Measurements from ENCODE around the gene SHOC2. TPM values are rescaled to one million over a fixed set of nuclear protein-coding genes. Genes with fewer than 3 reads are reported as not detected.

The SHOC2 gene
- total RNA-seq, 1 experiment from 2014 or later, result 59.8 TPM

- peaks cover 6% of the 10 kb centered on the region for H3K4me1 Mint-ChIP-seq (ENCODE audit: insufficient read depth, unreplicated experiment)
- H3K27me3 Mint-ChIP-seq (ENCODE audit: insufficient read depth, unreplicated experiment), result no peaks in the 10 kb centered on the region
- H3K36me3 Mint-ChIP-seq (ENCODE audit: insufficient read depth, unreplicated experiment), result peaks cover 5% of the 10 kb centered on the region
- no peak overlapping the region for H3K27ac Mint-ChIP-seq (ENCODE audit: low read depth, unreplicated experiment)
- intact Hi-C loops (cut with micrococcal nuclease), result no loop called here
- DNase-seq (ENCODE audit: unreplicated experiment), result no peak
- no peaks in the 10 kb centered on the region for H3K9me3 Mint-ChIP-seq (ENCODE audit: unreplicated experiment)
- BruUV-seq (replicated peaks), result no TSS peak
- POLR2A ChIA-PET, result interaction anchor here (0.9 to 3.0 kb wide), 5 partner anchors 9 to 621 kb away, joined by 3 to 29 read pairs (median 3); partner anchors contain the start of genes BBIP1 and SHOC2
- CTCF ChIA-PET, result no interaction called here
- H3K4me3 Mint-ChIP-seq (ENCODE audit: unreplicated experiment), result no peak overlapping the region
- TF ChIP-seq CTCF (IDR thresholded peaks at IDR 0.05; ENCODE audit: unreplicated experiment), result no peak
Measured at GRCh38 chr10:110927461-110927860, 8.1 kb downstream of the SHOC2 start.

GRCh38 chr10:110931769-110932381 lies 12.5 kb downstream of the SHOC2 start:
- H3K4me1 Mint-ChIP-seq (ENCODE audit: insufficient read depth, unreplicated experiment), result no peaks in the 10 kb centered on the region
- intact Hi-C loops (cut with micrococcal nuclease), result no loop called here
- no peak overlapping the region for H3K4me3 Mint-ChIP-seq (ENCODE audit: unreplicated experiment)
- CTCF ChIA-PET, result no interaction called here
- H3K36me3 Mint-ChIP-seq (ENCODE audit: insufficient read depth, unreplicated experiment), result peaks cover 8% of the 10 kb centered on the region
- no TSS peak for BruUV-seq (replicated peaks)
- TF ChIP-seq CTCF (IDR thresholded peaks at IDR 0.05; ENCODE audit: unreplicated experiment), result no peak
- no peaks in the 10 kb centered on the region for H3K9me3 Mint-ChIP-seq (ENCODE audit: unreplicated experiment)
- H3K27ac Mint-ChIP-seq (ENCODE audit: low read depth, unreplicated experiment), result no peak overlapping the region
- POLR2A ChIA-PET, result interaction anchor here (1.1 to 2.2 kb wide), 4 partner anchors 10 to 21 kb away, joined by 3 to 5 read pairs (median 4); partner anchors contain the start of genes BBIP1 and SHOC2
- H3K27me3 Mint-ChIP-seq (ENCODE audit: insufficient read depth, unreplicated experiment), result no peaks in the 10 kb centered on the region
- DNase-seq (ENCODE audit: unreplicated experiment), result no peak

GRCh38 chr10:110932505-110933180 lies 13.2 kb downstream of the SHOC2 start:
- H3K4me3 Mint-ChIP-seq (ENCODE audit: unreplicated experiment), result no peak overlapping the region
- H3K4me1 Mint-ChIP-seq (ENCODE audit: insufficient read depth, unreplicated experiment), result no peaks in the 10 kb centered on the region
- H3K9me3 Mint-ChIP-seq (ENCODE audit: unreplicated experiment), result no peaks in the 10 kb centered on the region
- no peaks in the 10 kb centered on the region for H3K27me3 Mint-ChIP-seq (ENCODE audit: insufficient read depth, unreplicated experiment)
- BruUV-seq (replicated peaks), result no TSS peak
- no peak for TF ChIP-seq CTCF (IDR thresholded peaks at IDR 0.05; ENCODE audit: unreplicated experiment)
- ChIA-PET CTCF (no interaction called here), POLR2A (interaction anchor here (1.0 to 2.2 kb wide), 4 partner anchors 12 to 22 kb away, joined by 3 to 5 read pairs (median 4); partner anchors contain the start of genes BBIP1 and SHOC2)
- no peak for DNase-seq (ENCODE audit: unreplicated experiment)
- intact Hi-C loops (cut with micrococcal nuclease), result no loop called here
- no peak overlapping the region for H3K27ac Mint-ChIP-seq (ENCODE audit: low read depth, unreplicated experiment)
- peaks cover 9% of the 10 kb centered on the region for H3K36me3 Mint-ChIP-seq (ENCODE audit: insufficient read depth, unreplicated experiment)

GRCh38 chr10:110936757-110937156 lies 17.4 kb downstream of the SHOC2 start:
- intact Hi-C loops (cut with micrococcal nuclease), result no loop called here
- no peaks in the 10 kb centered on the region for H3K4me1 Mint-ChIP-seq (ENCODE audit: insufficient read depth, unreplicated experiment)
- POLR2A ChIA-PET, result interaction anchor here (1.2 kb wide), 1 partner anchor 12 kb away, joined by 4 read pairs; no protein-coding TSS in a partner anchor

More at GRCh38 chr10:110936757-110937156, 17.4 kb downstream of the SHOC2 start:
- Mint-ChIP-seq H3K9me3 (ENCODE audit: unreplicated experiment) (no peaks in the 10 kb centered on the region), H3K27me3 (ENCODE audit: insufficient read depth, unreplicated experiment) (no peaks in the 10 kb centered on the region), H3K4me3 (ENCODE audit: unreplicated experiment) (no peak overlapping the region), H3K27ac (ENCODE audit: low read depth, unreplicated experiment) (no peak overlapping the region), H3K36me3 (ENCODE audit: insufficient read depth, unreplicated experiment) (peaks cover 21% of the 10 kb centered on the region)
- CTCF ChIA-PET, result no interaction called here
- no peak for DNase-seq (ENCODE audit: unreplicated experiment)
- TF ChIP-seq CTCF (IDR thresholded peaks at IDR 0.05; ENCODE audit: unreplicated experiment), result no peak
- no TSS peak for BruUV-seq (replicated peaks)
